Stimulated activated CD4-positive, alpha-beta T cell treated with anti-CD3 and anti-CD28 coated beads, Interleukin-2, amount 100 ng/mL, for 4 hours (primary cell): ENCODE data around the gene HDAC3.
"Not testable (repeated sequence)": the region's sequence is repeated elsewhere in the genome, so short reads cannot be mapped to it uniquely, and the experiment has no call there.

Experiments used
- DNase-seq: peaks from one replicate; pipeline ENCODE4 v3.0.0-alpha.2; 2020; ENCODE audit warnings: low read depth

Gene HDAC3

DNA sequence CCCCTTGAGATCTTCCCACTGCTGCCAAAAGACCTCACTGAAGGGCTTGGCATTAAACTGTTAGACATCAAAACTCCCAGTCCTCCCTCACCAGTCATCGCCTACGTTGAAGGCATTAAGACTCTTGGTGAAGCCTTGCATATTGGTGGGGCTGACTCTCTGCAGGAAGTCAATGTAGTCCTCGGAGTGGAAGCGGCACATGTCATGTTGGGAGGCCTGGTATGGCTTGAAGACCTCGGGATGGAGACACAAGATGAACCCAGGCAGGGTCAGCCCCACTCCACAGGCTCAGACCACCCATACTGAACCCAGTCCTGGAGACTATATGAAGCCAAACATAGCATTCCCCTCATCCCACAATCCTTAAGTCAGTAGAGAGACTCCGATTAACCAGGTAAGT, 1.9 kb downstream of the HDAC3 start:
- DNase-seq = no peak

DNA sequence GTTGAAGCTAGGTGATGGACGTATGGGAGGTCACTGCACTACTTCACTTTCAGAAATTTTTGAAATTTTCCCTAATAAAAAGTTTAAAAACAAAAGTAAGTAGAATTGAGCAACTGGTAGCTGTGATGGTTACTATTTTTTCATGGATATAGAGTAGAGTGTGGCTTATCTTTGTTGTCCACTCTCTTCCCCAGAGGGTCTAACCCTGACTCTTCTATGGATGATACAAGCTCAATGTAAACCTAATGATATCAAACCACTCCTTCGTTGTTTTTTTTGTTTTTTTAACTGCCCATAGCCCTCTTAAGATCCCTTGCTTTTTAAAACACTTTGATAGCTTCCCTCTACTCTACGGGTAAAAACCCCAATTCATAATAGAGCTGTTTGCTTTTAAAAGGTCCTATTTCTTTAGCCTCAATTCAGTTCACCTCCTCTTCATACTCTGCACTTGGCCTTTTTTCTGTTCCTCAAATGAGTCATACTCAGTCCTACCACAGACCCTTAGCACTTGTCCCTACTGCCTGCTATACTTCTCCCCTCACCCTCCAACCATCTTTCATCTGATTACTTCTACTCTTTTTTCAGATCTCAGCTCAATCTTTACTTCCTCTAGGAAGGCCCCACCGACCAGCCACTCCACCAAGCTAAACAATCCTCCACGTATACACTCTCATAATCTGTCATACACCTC, 2.6 kb downstream of the HDAC3 start:
- no peak for DNase-seq

DNA sequence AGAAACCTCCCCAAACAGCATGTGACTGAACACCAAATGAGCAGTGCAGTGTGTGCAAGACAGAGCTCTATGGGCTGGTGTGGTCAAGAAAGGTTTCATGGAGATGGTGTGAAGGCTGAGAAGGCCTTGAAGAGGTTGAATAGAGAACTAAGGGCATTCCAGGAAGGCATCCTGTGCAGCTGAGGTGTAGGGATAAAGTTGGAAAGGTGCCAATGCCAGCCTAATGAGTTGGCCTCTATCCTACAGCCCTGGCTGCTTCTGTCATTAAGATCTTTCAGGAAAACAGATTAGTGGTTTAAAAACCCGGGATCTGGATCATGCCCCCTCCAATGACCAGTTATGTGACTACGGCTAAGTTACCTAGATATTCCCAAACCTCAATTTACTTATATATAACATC, 4.0 kb downstream of the HDAC3 start:
- DNase-seq = no peak

DNA sequence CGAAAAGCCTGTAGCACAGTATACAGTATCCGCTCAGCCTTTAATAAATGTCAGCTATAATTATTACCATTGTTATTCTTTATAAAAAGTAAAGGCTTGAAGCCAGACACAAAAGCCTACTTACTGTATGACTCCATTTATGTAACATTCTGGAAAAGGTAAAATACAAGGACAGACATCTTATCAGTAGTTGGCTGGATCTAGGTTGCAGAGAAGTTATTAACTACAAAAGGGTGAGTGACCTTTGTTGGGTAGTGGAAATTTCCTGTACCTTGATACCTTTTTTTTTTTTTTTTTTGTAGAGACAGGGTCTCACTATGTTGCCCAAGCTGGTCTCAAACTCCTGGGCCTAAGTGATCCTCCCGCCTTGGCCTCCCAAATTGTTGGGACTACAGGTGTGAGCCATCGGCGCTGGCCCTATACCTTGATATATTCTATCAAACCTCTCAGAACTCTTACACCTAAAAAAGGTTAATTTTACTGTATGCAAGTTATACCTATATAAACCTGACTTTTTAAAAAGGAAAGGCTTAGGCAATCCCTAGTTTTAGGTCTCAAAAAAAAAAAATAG, 6.0 kb downstream of the HDAC3 start:
- no peak for DNase-seq

DNA sequence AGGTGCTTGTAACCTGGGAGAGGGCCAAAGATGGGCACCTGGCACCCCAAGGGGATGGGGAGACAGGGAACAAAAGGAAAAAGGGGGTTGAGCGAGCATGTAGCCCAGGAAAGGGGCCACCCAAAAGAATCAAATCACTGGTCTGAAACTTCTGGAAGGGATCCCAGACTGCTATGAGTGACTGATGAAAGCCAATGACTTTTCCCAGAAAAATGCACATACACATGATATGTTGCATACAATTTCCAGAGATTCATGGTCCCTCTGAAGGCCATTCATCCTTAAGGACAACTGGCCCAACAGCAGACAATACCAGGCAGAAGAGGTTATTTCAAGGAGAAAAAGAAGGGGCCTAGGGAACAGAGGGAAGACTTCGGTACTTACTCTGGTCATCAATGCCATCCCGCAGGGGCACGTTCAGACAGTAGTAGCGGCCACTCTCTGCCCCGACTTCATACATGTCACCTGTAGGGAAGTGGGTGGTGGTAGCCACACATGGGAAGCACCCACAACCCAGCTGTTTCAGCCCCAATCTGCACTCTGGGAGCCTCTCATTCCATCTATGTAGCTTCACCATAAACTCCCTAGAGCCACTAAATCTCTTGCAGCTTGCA, 8.4 kb downstream of the HDAC3 start:
- no peak for DNase-seq

DNA sequence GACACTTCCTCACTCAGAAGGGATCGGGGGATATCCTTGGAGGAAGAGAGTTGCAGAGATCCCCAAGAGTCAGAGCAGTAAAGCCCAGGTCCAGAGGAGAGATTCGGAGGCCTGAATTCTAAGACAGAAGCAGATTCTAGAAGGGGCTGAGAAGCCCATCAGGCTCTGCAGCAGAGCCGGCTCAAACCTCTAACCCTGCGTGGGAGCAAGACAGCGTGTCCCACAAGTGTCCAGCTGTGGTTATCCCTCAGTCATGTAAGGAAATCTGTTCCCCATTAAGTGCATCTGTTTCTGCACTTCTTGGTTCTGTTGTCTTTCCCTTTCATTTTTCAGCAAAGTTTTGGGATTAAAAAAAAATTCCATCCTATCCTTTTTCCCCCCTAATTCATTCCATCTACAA, 13.0 kb downstream of the HDAC3 start:
- no peak for DNase-seq

DNA sequence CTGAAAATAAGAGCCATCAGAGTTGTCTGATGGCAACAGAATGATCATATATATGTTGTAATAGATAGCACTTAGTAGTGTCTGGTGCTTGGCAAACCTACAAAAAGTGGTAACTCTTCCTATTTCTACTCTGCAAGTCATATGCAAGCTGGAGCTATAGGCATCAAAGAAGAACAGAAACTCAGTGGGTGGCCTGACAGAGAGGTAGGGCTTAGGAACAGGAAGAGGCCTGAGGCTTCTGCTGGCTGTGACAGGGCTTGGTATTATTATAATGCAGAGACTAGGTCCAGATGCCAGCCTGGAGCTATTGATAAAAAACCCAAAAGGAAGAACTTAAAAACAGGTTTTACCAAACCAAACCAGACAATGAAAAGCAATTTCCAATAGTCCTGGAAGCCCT, 13.5 kb downstream of the HDAC3 start:
- no peak for DNase-seq

DNA sequence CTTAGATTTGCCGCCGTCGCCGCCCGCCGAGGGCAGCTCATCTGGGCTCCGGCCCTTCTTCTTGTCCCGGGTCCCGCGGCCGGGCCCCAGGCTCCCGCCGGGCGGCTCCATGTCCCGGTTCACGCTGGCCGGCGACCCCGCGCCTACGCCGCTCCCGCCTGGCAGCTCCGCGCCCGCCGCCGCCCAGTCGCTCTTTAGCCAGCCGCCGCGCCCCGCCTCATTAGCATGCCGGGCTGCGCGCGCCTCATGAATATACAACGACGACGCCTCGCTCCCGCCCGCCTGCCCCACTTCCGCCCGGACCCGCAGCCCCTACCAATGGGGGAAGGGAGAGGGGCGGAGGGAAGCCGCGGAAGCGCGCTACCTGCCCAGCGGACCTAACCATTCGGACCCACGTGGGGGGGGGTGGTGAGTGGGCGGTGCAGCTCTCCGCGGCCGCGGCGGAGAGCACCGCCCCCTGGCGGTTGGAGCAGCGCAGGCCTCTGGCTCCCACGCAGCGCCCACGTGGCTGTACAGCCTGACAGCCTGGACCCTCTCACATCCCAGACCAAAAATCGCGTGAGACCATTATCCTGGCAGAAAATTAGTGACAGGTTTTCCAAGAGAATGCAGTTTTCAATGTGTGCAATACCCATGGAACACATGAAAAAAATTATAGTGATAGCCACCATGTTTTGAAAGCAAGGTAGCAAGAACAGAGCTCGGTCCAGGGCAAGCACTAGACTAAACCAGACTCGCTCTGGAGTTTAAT, 17.7 kb downstream of the HDAC3 start, which contains the start of gene DIAPH1:
Gene DIAPH1, minus strand, starts transcription at position 197 of the 751 bp plus-strand sequence. Its CDS starts 86 bp downstream, at position 111.
- peak; percentile 99 for DNase-seq

DNA sequence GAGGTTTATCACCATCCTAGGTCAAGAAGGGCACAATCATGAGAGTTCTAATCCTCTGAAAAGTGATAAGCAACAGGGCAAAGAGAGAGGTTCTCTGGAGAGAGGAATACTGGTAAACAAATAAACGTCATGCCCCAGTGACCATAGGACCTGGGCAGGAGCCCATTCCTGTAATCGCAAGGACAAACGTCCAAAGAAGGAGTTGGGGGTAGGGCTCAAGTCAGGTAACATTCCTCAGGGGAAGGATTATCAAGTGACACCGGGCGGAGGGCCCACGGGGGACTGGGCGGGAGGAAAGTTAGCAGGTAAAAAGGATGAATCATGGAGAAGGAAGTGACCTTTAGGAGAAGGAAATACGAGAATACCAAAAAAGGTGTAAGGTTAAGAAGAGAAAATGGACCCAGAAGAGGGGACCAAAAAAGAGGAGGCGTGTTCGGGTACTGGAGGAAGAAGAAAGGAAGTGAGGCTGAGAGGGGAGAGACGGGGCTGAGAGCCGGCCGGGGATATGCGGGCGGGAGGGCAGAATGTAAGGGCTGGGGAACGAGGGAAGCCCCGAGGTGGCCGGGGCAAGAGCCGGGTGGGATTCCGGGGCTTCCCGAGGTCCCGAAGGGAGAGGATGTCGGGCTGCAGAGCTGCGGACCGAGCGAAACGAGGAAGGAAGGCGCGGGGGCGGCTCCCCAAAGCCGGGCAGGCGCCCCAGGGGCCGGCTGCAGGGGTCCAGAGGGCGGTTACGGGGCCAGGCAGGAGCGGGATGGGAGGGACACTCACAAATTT, 18.4 kb downstream of the HDAC3 start:
- no peak for DNase-seq

DNA sequence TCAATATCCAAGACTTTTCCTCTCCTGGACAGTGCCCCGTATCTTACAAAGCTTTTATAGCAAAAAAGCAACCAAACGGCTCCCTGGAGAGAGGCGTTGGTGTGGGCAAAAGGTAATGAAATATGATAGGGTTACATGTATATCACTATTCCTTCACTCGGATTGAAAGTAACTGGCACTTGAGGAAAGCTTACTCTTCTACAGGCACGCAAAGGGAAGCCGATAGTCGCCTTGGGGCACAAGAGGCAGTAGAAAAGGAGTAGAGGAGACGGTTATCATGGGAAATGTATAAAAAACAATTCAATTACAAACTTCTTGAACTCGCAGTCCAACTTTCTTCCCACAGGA, 19.0 kb downstream of the HDAC3 start:
- no peak for DNase-seq

DNA sequence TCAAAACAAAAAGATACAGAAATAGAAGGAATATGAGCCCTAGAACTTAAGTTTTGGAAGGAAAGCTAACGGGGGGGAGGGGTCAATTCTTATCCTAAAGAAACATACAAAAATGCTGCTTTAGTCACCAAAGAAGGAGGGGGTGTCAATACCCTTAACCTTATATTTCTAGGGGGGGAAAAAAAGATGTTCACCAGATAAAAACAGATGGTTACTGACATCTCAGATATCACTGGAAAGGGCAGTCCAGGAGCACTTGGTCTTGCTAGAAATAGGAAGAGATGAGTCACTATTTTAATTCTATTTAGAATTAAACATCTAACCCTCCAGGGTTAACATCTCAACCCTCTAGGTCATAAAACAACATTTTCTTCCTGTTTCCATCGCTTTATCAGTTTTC, 19.5 kb downstream of the HDAC3 start:
- DNase-seq = no peak

DNA sequence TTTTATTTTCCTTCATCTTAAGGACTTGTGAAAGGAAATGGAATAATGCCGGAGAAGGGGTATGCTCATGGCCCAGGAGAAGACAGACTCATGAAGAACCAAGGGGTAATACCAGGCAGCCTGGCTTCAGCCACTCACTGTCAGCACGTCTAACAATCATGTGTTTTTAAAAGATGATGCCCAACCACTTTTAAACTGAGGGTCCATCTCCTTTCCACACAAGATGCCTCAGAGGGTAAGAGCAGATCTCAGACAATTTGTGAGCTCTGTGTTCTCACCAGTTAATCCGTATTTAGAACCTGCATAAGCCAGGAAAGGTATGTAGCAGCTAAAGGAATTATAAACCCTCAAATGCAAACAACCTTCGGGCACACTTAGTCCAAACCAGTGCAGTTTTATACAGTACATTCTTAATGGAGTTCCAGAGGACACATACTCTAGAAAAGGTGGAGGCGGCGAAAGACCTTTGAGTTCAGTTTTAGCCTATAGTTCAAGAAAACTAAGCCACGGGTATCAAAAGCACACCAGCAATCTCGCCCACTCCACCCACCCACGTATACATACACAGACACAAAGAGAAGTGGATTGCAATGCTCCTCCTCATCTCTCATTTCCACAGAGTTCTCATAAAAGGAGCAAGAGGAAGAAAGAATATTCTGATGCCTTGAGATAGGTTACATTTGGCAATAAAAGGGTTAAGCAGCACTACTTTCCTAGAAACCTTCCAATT, 20.5 kb downstream of the HDAC3 start:
- peak; percentile 53 for DNase-seq

DNA sequence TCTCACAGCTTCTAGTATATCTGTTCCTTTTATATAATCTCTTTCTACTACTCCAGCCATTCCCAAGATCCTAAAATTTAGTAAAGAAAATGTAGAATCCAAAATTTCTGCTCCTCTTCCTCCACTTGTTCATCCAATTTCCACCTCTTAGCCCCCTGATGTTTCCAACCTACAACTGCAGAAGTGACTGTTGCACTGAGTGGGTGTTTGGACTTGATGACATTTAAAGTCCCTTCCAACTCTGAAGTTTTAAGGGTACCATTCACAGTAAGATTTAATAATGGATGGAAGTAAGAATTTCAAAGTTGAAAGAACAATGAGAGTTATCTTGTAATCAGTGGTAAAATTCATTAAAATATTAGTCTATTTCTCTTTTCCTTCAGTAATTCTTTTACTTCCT, 23.3 kb downstream of the HDAC3 start:
- DNase-seq = no peak

DNA sequence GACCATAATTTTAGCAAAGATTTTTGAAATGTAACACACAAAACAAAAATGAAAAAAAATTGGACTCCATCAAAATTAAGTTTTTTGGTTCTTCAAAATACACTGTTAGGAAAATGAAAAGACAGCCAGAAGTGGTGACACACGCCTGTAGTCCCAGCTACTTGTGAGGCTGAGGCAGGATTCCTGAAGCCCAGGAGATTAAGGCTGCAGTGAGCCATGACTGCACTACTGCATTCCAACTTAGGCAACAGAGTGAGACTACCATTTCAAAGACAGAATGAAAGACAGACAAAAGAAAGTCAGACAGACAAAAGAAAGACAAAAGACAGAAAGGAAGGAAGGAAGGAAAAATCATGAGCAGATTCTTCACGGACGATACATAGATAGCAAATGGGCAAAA, 25.4 kb downstream of the HDAC3 start:
- no peak for DNase-seq

DNA sequence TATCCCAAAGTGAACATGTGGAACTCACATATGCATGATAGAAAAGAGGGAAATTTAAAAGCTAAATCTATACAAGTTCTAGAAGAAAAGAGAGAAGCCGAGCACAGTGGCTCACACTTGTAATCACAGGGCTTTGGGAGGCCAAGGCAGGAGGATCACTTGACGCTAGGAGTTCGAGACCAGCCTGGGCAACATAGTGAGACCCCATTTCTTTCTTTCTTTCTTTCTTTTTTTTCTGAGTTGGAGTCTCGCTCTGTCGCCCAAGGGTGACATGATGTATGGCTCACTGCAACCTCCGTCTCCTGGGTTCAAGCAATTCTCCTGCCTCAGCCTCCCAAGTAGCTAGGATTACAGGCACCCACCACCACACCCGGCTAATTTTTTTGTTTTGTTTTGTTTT, 26.7 kb downstream of the HDAC3 start:
- not testable (repeated sequence) for DNase-seq

DNA sequence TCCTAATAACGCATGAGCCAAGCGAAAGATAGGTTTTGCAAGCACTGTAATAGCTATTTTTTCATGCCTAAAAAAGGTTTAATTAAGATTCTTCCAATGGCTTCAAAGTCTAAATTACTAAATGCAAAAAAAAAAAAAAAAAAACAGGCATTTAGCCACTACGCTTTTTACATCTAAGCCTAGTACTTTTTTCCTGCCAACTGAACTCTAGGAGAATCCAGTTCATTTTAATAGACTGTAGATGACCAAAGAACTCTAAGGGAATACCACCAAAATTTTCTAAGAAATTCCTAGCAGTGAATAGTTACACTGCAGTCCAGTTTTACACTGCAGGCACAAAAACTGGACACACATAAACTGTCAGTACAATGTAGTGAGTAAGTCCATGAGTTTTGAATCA, 27.6 kb downstream of the HDAC3 start:
- no peak for DNase-seq

DNA sequence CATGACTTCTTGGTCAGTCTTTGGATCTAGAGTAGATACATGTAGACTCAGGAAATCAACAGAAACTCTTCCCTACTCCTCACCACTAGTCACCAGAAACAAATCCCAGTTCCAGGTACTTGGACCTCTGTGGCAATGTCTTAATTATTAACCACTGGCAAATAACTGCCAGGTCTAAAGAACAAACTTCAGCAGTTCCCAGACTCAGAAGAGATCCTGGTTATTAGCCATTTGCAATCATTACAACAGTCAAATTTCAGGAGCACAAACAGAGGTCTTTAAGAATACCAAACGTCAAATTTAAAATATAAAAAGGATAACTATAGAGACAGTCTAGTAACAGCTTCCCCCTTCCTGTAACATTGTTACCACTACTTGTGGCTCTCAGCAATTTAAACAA, 28.1 kb downstream of the HDAC3 start:
- no peak for DNase-seq

DNA sequence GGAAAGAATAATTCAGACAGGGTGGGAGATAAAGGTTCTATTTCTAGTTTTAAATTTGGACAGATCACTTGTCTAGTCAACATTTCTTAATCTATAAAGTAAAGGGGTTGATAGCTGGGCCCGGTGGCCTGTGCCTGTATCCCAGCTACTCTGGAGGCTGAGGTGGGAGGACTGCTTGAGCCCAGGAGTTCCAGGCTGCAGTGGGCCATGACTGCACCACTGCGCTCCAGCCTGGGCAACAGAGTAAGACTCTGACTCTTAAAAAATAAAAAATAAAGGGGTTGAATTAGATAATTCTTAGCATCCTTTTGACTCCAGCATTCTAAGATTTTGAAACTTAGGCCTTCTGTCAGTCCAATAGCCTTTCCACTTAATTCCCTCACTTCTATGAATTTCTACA, 28.6 kb downstream of the HDAC3 start:
- no peak for DNase-seq

DNA sequence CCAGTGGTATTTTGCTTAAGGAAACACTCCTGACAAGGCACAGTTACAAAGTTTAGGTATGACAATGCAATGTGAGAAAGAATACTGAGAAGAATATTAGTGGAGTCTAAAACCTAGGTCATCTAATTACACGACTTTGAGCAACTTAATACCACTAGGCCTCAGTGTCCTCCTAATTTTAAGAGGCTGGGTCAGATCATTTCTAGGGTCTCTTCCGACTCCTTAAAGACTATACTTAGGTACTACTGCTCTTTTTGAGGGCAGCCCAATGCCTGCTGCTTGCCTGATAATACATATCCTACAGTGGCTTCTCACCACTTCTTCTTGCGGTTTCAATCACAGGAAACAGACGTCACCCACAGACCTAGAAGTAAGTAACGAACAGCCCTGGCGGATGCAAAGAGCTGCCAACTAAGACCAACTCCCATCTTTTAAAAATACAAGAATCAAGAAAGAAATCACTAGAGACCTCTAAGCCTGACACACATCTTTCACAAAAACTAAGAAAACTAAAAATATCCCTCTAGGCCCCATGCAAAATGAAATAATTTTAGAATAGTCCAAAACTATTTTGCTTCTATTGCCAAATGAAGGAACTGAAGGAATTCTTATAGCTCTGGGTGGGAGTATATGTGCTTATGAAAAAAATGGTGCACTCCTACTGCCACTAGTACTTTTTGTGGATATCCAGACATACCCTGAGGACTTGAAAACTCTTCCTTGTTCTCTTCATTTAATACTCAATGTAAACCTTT, 30.9 kb downstream of the HDAC3 start:
- peak; percentile 59 for DNase-seq

DNA sequence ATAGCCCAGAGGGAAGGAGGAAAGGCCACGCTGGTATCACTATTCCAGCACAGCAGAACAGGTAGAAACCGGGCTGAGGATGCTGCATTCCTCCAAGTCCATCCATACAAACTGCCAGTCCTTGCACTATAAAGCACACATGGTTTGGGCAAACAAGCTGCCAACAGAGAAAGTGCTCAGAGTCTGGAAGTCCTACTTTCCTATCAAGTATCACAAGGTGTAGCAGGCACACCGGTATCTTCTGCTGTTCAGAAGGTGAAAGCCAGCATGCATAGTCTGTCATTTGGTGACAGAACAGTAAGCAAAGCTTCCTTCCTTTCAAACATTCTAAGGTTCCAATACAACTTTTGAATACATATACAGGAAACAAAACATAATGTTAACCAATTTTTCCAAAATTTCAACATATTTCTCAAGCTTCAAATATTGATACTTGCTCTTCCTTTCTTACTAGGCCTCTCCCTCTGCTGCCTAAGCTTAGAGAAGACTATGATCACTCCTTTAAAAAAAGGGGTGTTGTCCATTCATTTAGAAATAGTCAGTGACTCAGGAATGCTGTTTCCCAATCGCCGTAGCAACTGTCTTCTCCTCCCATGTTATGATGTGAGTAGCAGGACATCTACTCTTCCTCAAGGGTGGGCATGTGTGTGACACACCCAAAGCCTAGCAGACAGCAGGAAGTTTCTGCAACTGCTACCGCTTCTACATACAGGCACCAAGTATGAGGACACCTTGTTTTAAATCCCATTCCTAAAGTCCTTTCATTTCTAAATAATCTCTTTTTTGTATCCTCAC, 32.5 kb downstream of the HDAC3 start:
- DNase-seq = no peak
